ENCODE measurements around the gene OR5A1. TPM values are rescaled to one million over a fixed set of nuclear protein-coding genes. Genes with fewer than 3 reads are reported as not detected.

The OR5A1 gene
- total RNA-seq: not detected in 2 replicates

GRCh38 chr11:59436169-59436568, at the start of gene OR5A1:
OR5A1 (plus strand) TSS chr11:59436469; CDS start chr11:59443169, 6,700 bp downstream.

GRCh38 chr11:59426361-59427067, 9.8 kb upstream of the OR5A1 start, which contains the start of gene OR5A2:
OR5A2 (minus strand) TSS chr11:59426413; CDS start chr11:59422953, 3,460 bp downstream.

GRCh38 chr11:59456661-59457060, 20.4 kb downstream of the OR5A1 start, which contains the start of gene OR4D6:
OR4D6 (plus strand) TSS chr11:59456961; CDS start chr11:59456961, 0 bp downstream.

GRCh38 chr11:59473015-59473414, 36.7 kb downstream of the OR5A1 start, which contains the start of gene OR4D10:
OR4D10 (plus strand) TSS chr11:59473315; CDS start chr11:59477430, 4,115 bp downstream.

Other genes starting within 250 kb of the OR5A1 start
- under 0.01 TPM in 1 of 2 replicates, not detected in the other for gene MPEG1, start 223.5 kb upstream of the OR5A1 start, total RNA-seq
- gene OR5AN1, start 77.6 kb upstream of the OR5A1 start, total RNA-seq: not detected in 2 replicates
- gene OR5A2, start 10.1 kb upstream of the OR5A1 start, total RNA-seq: not detected in 2 replicates
- not detected in 2 replicates for gene OR4D6, start 20.5 kb downstream of the OR5A1 start, total RNA-seq
- gene OR4D10, start 36.8 kb downstream of the OR5A1 start, total RNA-seq: not detected in 2 replicates
- not detected in 2 replicates for gene OR4D11, start 67.1 kb downstream of the OR5A1 start, total RNA-seq
- not detected in 2 replicates for gene OR4D9, start 75.1 kb downstream of the OR5A1 start, total RNA-seq
- 35.0 and 40.8 TPM in 2 replicates for gene OSBP, start 179.3 kb downstream of the OR5A1 start, total RNA-seq
- 5.3 and 7.3 TPM in 2 replicates for gene PATL1, start 232.6 kb downstream of the OR5A1 start, total RNA-seq